T-helper 1 cell treated with Interleukin-12 subunit alpha and Interleukin-12 subunit beta and Interleukin-4 antibody, amounts not matched to agents 30 ng/mL and 1 ng/mL, for 36 hours (primary cell): Measurements from ENCODE around the gene ATRN. TPM values are rescaled to one million over a fixed set of nuclear protein-coding genes. Genes with fewer than 3 reads are reported as not detected.

Experiments used
- intact Hi-C: fragments of 100-400 bp; cut with micrococcal nuclease; formaldehyde crosslinking; loops from one replicate; pipeline ENCODE4 v1.15.1; 2024
- total RNA-seq: library from RNA; stranded (reverse); gene quantifications from 2 replicates; pipeline ENCODE4 v1.2.3, GENCODE V29; 2022

The ATRN gene
- total RNA-seq, 1 donor from 2014 or later = 11.4 TPM

DNA sequence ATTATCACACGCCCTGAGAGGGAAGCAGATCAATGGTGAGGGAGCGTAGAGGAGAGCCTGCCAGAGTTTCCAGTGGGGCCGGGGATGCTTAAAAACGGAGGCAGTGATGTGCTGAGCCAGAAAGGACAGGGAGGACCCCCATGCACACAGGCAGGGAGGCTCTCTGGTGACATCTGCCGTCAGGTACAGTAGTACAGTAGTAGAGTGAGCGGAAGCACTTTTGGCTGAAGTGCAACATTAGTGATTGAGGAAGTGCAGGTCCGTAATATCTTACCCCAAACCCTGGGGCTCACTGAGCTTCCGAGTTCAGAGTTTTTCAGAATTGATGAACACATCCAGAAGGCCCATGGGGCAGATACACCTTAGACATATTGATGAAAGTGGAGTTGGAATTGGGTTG, 150.3 kb downstream of the ATRN start:
- intact Hi-C loops = no loop called here

DNA sequence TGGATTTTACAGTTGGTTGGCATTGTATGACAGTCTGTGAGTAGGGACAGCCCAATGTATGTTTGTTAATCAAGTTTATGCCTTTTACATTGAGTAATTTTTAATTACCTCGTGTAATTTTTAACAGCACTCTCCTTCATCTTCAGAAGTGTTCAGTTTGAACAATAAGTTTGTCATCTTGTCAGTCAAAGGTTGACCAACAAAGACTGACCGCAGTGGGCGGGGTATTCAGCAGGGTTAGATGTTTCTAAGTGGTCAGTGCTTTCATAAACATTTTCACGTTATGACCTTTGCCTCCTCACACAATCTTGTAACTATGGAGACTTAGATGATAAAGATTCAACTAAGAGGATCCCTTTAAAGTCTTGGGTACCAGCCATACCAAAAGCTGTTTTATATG, 151.6 kb downstream of the ATRN start:
- intact Hi-C loops = no loop called here

DNA sequence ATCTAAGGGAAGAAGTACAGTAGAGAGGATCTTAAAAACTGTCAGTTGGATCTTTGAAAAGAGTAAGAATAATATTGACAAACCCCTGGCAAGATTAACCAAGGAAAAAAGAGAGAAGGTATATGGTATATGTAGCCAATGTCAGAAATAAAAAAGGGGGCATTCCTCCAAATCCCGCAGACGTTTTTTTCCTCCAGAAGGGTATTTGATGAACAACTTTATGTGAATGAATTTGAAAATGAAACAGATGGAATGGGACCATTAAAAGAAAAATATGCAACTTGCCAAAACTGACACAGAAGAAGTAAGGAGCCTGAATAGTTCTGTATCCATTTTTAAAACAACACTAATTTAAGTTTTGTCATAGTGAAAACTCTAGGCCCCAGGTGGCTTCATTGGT, 156.7 kb downstream of the ATRN start:
- intact Hi-C loops = no loop called here

DNA sequence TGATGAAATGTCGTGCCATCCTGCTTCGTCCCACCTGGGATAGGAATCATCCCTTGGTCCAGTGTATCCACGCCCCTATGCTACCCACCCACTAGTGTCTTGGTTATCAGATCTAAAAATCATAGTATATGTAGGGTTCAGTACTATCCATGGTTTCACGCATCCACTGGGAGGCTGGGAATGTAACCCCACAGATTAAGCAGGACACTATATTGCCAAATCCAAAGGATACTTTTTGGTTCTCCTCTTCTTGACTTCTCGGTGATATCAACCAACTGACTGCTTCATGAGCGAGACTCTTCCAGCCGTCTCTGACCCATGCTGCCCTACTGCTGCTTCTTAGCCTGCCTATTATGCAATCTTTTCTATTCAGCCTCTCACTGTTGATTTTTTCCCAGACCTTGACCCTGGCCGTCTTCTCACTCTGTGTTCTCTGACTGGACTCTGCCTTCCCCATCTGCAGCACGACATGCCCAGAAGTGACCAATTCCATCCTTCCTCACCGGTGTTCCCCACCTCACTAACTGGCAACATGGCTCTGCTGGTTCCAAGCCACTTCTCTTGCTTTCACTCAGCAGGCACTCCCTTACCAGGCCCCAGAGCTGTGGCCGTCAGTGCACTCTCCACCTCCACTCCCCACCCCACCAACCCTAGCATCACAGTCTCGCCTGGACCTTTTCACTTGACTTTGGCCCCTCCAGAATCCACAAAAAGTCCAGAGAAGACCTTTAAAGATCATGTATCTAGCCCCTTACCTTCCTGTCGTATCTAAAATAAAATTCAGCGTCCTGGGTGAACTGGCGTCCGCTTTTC, 157.9 kb downstream of the ATRN start:
- intact Hi-C loops = no loop called here

DNA sequence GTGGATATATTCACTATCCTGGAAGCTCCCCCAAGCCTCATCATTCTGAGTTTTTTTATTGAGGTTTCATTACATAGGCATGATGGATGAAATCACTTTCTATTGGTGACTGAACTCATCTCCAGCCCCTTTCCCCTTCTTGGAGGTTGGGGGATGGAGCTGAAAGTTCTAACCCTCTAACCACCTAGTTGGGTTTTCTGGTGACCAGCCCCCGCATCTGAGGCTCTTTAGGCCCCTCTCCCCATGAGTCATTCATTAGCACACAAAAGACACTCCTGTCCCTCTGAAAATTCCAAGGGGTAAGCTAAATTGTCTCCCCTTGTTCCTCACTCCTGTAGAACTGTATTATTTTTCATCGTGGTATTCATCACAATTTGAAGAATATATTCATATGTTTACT, 159.1 kb downstream of the ATRN start:
- intact Hi-C loops = no loop called here

DNA sequence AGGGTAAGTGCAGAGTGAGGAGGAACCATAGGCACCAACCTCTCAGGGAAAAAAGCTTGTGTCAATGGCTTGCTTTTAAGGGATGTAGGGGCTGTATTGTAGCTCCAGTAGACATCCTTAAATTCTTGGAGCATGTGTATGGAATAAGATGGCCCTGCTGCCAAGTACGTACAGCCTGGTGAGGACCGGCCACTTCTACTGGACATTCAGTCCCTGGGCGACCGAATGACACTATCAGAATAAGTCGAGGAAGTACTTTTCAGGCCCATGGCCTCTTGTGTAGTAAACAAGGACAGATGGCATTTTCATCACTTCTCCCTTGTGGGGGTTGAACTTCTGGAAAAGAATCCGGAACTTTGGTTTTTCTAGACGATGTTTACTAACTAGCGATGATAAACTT, 159.6 kb downstream of the ATRN start:
- intact Hi-C loops = no loop called here

DNA sequence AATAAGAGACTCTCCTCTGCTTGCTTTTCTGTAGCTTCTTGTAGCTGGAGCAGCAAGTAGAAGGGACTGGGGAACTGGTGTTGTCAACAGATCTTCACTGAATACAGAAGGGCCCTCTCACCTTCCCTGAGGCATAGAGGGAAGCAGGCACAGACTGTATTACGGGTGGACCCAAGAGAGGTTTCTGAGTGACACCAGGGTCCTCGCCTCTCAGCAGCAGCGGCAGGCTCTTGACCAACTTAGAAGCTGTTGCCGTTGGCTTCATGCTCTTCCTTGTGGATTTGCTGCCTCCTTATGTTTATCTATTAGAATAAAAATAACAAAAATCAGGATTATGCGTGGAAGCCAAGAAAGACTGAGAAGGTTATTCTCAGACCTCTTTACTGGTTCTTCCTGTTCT, 160.7 kb downstream of the ATRN start:
- intact Hi-C loops = no loop called here

DNA sequence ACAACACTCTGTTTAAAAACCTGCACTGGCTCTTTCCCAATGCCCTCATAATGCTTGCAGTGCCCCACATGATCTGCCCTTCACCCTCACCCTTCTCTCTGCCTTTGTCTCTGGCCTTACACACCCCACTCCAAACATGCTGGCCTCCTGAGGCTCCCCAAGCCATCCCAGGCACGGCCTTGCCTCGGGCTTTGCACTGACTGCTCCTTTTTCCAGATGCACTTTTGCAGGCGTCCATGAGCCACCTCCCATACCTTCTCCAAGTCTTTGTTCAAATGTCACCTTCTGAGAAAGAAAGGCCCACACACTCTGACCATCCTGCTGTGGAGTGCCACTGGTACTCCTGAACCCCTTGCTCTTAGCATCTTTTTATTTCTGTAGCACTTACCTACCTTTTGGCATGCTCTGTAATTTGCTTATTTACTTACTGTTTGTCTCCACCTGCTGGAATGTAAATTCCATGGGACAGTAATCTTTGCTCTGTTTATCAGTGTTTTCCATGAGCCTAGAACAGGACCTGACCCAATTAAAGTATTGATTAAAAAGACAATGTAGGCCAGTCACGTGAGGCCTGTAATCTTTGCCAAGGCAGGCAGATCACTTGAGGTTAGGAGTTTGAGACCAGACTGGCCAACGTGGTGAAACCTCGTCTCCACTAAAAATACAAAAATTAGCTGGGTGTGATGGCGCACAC, 161.6 kb downstream of the ATRN start:
- intact Hi-C loops = no loop called here

DNA sequence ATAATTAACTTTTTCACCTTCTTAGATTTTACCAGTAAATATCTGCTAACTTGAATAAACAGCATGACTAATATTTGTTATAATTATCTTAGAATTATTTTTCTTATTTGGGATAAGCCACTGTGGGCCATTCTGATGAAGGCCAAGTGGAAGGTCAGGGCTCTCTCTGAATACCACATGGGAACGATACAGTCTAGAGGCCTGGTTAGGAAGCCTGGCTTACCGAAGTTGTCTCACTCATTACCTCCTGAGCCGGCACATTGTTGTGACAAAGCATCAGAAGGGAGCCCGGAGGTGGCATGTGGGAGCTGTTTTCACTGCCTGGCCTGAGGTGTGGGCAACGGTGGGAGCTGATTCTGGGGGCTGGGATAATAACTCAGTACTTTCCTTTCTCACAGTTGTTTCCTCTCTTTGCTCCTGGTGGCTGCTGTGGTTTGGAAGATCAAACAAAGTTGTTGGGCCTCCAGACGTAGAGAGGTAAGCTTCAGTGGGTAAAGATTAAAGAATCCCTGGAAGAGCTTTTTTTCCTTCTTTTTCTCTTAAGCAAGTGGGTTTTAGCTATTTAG, 163.2 kb downstream of the ATRN start:
- intact Hi-C loops = no loop called here

DNA sequence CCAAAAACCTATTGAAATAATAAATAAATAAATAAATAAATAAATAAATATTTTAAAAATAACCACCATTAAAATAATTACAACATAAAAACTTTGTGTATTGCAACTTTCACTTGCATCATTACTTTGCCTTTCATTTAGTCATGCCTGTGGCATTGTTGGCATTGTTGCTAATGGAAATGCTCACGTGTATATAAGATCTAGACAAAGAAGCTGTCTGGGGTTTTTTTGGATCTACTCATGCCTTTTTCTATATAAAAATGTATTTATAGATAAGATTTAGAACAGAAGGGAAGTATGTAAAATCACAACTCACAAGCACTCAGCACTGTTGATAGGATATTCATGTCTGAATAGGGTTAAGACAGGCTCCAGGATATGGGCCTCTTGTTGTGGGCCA, 164.5 kb downstream of the ATRN start:
- intact Hi-C loops = no loop called here

DNA sequence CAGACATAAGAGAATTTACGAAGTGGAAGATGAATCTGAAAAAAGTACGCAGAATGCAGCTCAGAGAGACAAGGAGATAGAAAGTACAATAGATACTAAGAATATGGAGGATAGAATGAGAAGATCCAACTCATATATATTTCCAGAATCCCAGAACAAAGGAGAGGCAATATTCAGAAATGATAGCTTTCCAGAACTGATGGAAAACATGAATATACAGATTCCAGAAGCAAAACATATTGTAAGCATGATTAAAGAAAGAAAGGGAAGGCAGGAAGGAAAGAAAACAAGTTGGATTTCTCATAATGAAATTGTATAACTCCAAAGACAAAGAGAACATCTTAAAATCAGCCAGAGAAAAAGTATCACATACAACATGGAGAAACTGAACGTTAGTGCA, 169.4 kb downstream of the ATRN start:
- intact Hi-C loops = no loop called here

DNA sequence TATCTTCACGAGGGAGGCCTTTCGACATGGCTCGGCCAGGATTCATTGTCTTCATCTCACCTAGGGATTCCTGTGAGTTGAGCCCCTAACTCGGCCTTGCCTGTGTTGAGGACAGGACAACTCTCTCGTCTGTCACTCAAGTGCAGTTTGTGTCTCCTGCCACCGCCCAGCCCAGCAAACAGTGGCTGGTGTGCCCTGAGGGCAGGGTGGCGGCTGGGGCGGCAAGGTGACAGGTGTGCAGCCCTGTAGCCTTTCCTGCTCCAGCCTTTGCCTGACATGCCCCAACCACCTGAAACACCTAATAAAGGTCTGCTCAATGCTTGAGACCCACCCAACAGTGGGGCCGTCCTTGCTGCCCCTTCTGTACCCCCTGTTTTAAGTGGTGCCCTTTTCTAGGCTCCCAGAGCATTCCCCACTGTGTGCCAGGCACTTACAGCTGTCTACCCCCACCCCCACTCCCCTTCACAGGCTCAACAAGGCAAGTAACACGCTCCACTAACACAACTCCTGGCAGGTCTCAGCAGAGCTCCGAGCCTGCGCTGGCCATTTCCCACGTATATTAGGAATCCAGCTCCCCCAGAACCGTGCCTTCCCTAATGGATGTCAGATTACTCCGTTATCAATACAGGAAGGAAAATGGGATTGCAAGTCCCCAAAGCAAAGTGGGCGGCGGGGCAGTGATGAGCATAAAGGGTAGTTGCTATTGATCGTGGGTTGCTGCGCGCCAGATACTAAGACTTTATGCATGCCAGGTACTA, 174.7 kb downstream of the ATRN start:
- intact Hi-C loops = no loop called here

DNA sequence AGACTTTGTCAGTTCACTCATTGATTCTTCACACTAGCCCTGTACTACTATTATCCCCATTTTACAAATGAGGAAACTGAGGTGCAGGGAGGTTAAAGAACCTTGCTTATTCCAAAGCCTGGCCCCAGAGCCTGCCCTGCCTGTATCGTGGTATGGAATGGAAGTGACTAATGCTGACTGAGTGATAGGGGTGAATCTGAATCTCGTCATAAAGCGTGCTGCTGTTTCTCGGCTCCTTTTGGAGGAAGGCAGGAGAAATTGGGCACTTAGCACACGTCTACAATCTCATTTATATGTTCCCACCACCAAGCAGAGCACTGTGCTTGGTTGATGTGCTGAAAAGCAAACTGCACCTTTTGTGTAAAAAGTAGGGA, 175.2 kb downstream of the ATRN start:
- intact Hi-C loops = no loop called here

DNA sequence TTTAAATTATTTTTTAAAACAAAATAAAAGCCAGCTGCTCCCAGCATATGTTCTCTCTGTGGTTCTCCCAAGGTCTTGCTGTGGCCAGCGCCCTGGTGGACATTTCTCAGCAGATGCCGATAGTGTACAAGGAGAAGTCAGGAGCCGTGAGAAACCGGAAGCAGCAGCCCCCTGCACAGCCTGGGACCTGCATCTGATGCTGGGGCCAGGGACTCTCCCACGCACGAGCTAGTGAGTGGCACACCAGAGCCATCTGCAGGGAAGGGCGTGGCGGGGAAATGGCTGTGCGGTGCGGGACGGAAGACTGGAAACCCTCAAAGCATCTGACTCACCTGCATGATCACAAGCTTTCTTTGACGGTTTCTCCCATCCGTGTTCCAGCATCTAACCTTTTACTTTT, 175.8 kb downstream of the ATRN start:
- intact Hi-C loops = no loop called here

DNA sequence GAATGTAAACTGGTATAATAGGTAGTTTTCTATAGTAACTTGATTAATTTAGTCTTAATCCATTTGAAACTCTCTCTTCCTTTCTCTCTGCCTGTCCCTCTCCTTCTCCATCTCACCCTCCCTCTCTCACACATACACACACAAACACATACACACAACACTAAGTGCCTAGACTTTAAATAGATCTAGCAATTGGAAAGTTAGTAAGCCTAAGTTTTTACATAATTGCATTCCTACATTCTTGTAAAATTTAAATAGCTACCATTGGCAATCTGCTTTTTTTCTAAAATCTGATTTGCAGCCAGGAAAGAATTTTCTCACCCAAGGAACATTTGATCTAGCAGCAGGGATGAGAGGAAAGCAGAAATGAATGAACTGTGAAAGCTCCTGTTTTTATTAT, 176.7 kb downstream of the ATRN start:
- intact Hi-C loops = no loop called here

DNA sequence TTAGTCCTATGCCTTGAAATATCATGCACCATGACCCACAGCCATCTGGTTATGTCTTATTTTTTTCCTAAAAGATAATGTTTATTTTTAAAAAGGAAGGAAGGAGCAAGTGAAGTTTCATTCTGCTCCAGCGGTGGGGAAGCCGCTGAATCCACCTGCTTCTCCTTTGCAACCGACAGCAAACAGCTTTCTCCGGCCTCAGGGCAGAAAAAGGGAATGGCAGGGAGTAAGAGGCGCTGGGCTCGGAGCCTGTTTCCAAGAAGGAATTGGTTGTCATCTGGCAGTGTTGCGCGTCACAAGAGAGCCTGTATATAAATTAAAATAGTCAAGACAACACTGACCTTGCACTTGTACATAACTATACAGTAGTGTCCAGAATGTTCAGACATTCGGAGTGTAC, 178.1 kb downstream of the ATRN start:
- intact Hi-C loops = no loop called here

DNA sequence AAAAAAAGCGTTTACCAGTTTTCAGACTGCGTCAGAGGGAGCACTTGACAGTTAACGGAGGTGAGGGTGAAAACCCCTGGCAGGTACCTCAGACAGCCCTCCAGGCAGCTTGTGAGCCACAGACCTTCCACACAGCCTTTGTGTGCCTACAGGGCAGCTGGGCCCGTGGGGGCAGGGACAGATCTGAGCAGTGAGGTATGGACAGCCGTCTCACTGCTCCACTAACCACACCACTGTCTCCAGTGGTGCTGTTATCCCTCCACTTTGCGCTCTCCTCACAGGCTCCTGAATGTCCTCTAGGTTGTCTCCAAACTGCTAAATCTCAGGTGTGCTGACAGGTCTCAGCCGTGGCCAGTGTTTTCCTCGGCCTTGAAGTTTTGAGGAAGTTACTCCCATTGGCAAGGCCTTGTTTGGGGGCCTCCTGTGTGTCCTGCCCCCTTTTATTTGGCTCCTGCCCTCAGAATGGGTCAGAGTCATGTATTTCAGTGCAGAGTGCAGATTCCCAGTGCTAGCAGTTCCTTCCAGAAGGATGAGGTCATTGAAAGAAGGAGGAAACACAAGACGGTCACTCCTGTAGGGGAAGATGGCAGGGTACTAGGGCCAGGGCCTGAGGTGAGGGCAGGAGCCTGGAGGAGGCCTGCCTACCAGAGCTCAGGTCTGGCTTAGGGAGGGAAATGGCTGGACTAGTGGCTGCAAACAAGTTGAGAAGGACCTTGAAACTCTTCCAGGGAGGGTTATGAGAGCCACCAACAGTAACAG, 180.6 kb downstream of the ATRN start:
- intact Hi-C loops = no loop called here

DNA sequence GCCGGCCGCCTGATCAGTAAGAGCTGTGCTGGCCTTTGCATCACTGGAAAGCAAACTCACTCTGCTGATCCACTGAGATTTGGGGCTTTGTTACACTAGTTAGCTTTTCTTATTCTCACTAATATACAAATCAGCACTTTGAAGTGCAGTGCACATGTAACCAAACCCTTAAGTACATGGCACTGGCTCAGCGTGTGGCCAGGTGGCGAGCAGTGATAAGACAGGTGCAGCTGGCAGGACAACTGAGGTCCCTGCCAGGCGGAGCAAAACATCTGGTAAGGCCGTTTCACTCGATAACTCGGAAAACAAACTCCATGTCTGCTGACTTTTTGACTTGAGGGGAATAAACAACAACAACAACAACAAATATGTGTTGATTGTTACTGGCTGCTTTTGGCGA, 181.4 kb downstream of the ATRN start:
- intact Hi-C loops = no loop called here

DNA sequence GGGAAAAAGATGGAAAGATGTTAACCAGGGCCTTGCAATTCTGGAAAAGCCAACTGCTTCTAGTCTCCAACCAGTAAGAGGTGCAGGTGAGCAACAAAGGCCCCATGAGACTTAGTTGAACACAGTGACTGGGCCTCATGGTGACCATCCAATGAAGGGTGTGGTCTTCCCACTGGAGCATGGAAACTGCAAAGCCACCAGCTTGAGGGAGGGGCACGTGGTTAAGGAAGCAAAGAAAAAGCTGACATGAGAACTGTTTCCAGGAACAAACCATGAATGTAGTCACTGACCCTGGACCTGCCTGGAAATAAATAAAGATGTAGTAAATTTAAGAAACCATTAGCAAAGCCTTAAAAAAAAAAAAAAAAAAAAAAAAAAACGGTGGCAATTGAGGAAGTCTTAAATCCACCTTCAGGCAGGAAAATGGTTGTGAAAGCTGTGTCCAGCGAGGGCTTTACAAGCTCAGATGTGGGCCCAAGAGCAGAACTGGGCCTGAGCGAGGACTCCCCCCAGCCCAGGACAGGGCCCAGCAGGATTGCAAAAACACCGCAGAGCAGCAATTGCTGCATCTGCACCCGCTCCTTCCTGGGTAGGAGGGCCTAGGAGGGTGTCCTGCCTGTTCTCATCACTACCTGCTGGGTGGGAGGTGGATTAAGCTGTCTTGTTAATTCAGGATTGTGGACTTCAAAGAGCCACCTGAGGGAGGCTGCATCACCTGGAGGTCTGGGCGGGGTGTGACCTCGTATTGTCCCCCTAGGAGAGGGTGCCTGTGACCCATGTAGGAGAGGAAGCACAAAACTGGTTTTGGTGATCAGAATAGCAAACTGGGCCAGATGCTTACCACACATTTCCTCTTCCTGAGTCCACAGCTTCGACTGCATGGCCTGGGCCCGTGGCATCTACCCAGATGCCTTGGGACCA, 182.1 kb downstream of the ATRN start:
- intact Hi-C loops = no loop called here

DNA sequence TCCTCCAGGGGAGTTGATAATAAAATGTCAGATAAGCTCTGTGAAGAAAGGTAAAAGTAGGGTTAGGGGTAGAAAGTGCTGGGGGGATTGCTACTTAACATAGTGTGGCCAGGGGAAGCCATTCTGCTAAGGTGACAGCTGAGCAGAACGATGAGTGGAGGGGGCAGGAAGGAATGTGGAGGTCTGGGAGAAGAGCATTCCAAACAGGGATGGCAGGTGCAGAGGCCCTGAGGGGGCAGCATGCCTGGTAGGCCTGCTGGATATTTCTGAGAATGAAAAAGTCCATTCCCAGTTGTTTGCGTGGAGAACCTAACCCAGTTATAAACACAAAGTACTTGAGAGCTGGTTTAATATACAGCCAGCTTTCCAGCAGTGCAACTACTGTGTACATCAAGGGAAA, 183.1 kb downstream of the ATRN start:
- intact Hi-C loops = no loop called here
